Natural killer cell (primary cell): ENCODE data around the gene FGD4. TPM values are rescaled to one million over a fixed set of nuclear protein-coding genes. Genes with fewer than 3 reads are reported as not detected.

Experiments
- ATAC-seq, 3 donors: fragments of 150-1000 bp in 2 of 3; fragments of 200-7000 bp in 1 of 3; cut with Tn5 transposase; 1 replicate in 1 of 3; 2 replicates in 2 of 3; pipeline ENCODE4 v1.10.0; 2021; ENCODE audit warnings: mild to moderate bottlenecking in 2 of 3, moderate library complexity in 2 of 3
- DNase-seq, 2 donors: peaks; one replicate each; pipeline versions ENCODE4 v3.0.0 to v3.0.0-alpha.2; 2013 to 2021; ENCODE audit warnings: mixed read lengths in 1 of 2
- H3K27ac ChIP-seq: one replicate; pipeline ENCODE4 v1.5.1; 2013; ENCODE audit warnings: mild to moderate bottlenecking, low read length
- H3K27me3 ChIP-seq: one replicate; pipeline ENCODE4 v1.6.1; 2013; ENCODE audit warnings: low read length; ENCODE audit not compliant: control insufficient read depth, insufficient read depth
- H3K36me3 ChIP-seq: one replicate; pipeline ENCODE4 v1.6.1; 2013; ENCODE audit warnings: low read length; ENCODE audit not compliant: control insufficient read depth, insufficient read depth
- H3K4me1 ChIP-seq: one replicate; pipeline ENCODE4 v1.6.1; 2013; ENCODE audit warnings: low read length; ENCODE audit not compliant: control insufficient read depth, insufficient read depth
- H3K4me3 ChIP-seq: one replicate; pipeline ENCODE4 v1.5.1; 2013; ENCODE audit warnings: low read length
- H3K9me3 ChIP-seq: one replicate; pipeline ENCODE4 v1.6.1; 2013; ENCODE audit warnings: low read length; ENCODE audit not compliant: control insufficient read depth, insufficient read depth
- H3K27ac Mint-ChIP-seq, 2 donors: one replicate each; pipeline ENCODE4 v1.8.0; 2022; ENCODE audit warnings: mild to moderate bottlenecking in 2 of 2, mixed read lengths in 2 of 2, moderate library complexity in 1 of 2
- H3K27me3 Mint-ChIP-seq, 2 donors: one replicate each; pipeline ENCODE4 v1.8.0; 2022; ENCODE audit warnings: low read depth in 2 of 2, mixed read lengths in 2 of 2
- H3K36me3 Mint-ChIP-seq: one replicate; pipeline ENCODE4 v1.8.0; 2022; ENCODE audit warnings: mixed read lengths
- H3K4me1 Mint-ChIP-seq, 2 donors: one replicate each; pipeline ENCODE4 v1.8.0; 2022; ENCODE audit warnings: mixed read lengths in 2 of 2
- H3K4me3 Mint-ChIP-seq: one replicate; pipeline ENCODE4 v1.8.0; 2022; ENCODE audit warnings: mild to moderate bottlenecking, moderate library complexity, mixed read lengths
- H3K9me3 Mint-ChIP-seq, 2 donors: one replicate each; pipeline ENCODE4 v1.8.0; 2022; ENCODE audit warnings: mixed read lengths in 2 of 2
- WGBS: methylation state at CpG from one replicate; pipeline ENCODE4 v1.1.7; 2013; ENCODE audit warnings: missing lambda C conversion rate; ENCODE audit not compliant: insufficient coverage; 5-methylcytosine and 5-hydroxymethylcytosine counted together
- intact Hi-C: fragments of 100-400 bp; cut with micrococcal nuclease; formaldehyde crosslinking; loops from one replicate; pipeline ENCODE4 v1.14.2; 2022
- total RNA-seq, 4 donors: library from RNA; stranded (reverse); fragments of 120-200 nt in 1 of 4; gene quantifications; one replicate each; pipeline versions ENCODE4 v1.2.3 to v1.2.4, GENCODE V29; 2013 to 2022
- TF ChIP-seq, protein P1 (sequence below): fragments of 200-600 bp; IDR thresholded peaks from one replicate; pipeline ENCODE4 v1.8.0; 2022; ENCODE audit warnings: antibody characterized with exemption

FGD4 gene
- total RNA-seq, 3 donors from 2014 or later (not counting 1 experiment from before 2014, with no cell fraction given): 0.68 to 3.5 (median 2.1) TPM

DNA sequence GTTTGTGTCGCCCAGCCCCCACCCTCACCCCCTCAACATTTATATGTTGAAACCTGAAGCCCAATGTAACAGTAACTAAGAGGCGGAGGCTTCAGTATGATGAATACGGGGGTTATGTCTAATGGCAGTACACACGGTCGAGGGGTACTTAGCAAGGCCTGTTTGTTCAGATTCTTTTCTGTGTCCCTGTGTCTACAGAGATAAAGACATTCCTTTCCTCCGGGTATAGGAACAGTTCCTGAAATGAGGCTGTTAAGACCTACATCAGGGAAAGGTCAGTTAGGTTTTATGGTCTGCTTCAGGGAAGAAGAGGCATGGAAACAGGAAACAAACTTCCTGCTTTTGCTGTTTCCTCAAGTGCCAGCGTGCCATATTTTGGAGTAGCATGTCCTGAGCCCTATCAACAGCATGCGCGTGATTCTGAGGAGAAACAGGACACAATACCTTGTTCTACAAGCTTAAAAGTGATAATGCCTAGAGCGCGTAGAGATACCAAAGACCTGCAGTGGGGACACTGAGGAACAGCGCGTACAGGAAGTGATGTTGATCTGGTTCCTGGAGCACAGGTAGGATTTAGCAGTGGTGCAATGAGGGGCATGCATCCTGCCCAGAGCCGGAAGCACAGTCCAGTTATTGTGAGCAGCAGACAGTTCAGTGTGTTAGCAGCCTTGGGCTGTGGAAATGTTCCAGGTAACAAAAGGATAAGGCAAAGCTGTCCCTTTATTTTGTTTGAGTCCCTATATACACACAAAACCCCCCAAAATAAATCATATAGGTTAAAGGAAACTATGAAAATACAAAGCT lies 47.2 kb downstream of the FGD4 start:
- Histone ChIP-seq H3K9me3 (no peaks in the 10 kb centered on the region), H3K4me3 (no peak overlapping the region), H3K36me3 (no peaks in the 10 kb centered on the region), H3K27ac (no peak overlapping the region), H3K4me1 (no peaks in the 10 kb centered on the region), H3K27me3 (no peaks in the 10 kb centered on the region)
- DNase-seq: no peak
- TF ChIP-seq, protein P1, sequence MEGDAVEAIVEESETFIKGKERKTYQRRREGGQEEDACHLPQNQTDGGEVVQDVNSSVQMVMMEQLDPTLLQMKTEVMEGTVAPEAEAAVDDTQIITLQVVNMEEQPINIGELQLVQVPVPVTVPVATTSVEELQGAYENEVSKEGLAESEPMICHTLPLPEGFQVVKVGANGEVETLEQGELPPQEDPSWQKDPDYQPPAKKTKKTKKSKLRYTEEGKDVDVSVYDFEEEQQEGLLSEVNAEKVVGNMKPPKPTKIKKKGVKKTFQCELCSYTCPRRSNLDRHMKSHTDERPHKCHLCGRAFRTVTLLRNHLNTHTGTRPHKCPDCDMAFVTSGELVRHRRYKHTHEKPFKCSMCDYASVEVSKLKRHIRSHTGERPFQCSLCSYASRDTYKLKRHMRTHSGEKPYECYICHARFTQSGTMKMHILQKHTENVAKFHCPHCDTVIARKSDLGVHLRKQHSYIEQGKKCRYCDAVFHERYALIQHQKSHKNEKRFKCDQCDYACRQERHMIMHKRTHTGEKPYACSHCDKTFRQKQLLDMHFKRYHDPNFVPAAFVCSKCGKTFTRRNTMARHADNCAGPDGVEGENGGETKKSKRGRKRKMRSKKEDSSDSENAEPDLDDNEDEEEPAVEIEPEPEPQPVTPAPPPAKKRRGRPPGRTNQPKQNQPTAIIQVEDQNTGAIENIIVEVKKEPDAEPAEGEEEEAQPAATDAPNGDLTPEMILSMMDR: no peak
- 96% methylated on average over 13 of the region's 14 CpGs for WGBS
- Mint-ChIP-seq H3K27me3 (peaks cover 0 to 3% of the 10 kb centered on the region in 2 donors), H3K27ac (no peak overlapping the region), H3K4me3 (no peak overlapping the region), H3K4me1 (no peaks in the 10 kb centered on the region), H3K36me3 (no peaks in the 10 kb centered on the region), H3K9me3 (no peaks in the 10 kb centered on the region)
- intact Hi-C loops: no loop called here
- no peak for ATAC-seq

DNA sequence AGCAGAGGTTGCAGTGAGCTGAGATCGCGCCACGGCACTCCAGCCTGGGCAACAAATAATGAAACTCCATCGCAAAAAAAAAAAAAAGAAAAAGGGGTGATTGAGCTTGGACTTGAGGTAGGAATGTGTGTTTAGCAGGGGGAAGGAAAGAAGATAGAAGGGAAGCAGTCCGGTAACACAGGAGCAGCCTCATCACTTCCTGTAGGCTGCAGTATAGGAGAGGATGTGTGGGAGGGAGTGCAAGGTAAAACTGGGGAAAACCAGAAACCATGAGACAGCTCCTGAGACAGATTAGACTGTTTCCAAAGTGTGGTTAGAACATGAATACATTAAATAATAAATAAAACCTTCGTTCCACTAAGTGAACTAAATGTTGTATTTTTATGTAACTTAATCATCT lies 49.2 kb downstream of the FGD4 start:
- WGBS: 78% methylated on average over 5 of the region's 6 CpGs
- no peaks in the 10 kb centered on the region for H3K9me3 ChIP-seq
- no peaks in the 10 kb centered on the region for H3K4me1 ChIP-seq
- no peak overlapping the region for H3K4me3 ChIP-seq
- ATAC-seq (no peak), DNase-seq (no peak)
- no peaks in the 10 kb centered on the region for H3K9me3 Mint-ChIP-seq
- no peaks in the 10 kb centered on the region for H3K4me1 Mint-ChIP-seq
- no peaks in the 10 kb centered on the region for H3K27me3 ChIP-seq
- H3K27me3 Mint-ChIP-seq: peaks cover 0 to 3% of the 10 kb centered on the region in 2 donors
- H3K36me3 Mint-ChIP-seq: no peaks in the 10 kb centered on the region
- no peak overlapping the region for H3K4me3 Mint-ChIP-seq
- H3K36me3 ChIP-seq: no peaks in the 10 kb centered on the region
- no peak overlapping the region for H3K27ac ChIP-seq
- intact Hi-C loops: no loop called here
- TF ChIP-seq, protein P1: no peak
- H3K27ac Mint-ChIP-seq: no peak overlapping the region

DNA sequence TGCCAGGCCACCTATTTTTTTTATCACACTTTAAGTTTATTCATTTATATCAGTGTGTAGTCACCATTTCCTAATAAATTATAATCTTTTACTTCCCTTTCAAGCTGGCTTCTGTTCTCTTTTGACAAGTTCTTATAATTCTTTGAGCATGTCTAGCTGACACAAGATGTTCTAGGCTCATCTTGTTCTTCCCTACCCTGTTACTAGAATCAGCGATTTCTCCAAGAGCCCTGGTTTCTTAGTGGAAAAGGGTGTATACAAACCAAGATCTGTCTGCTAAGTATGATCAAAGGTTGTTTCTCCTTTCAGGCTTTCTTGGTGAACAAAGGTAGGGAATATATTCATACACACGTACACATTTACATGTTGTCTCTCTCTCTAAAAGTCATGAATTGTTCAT lies 51.0 kb downstream of the FGD4 start:
- Histone ChIP-seq H3K36me3 (no peaks in the 10 kb centered on the region), H3K27me3 (no peaks in the 10 kb centered on the region), H3K27ac (no peak overlapping the region), H3K4me3 (no peak overlapping the region), H3K4me1 (no peaks in the 10 kb centered on the region), H3K9me3 (no peaks in the 10 kb centered on the region)
- H3K4me1 Mint-ChIP-seq: no peaks in the 10 kb centered on the region
- peaks cover 0 to 3% of the 10 kb centered on the region in 2 donors for H3K27me3 Mint-ChIP-seq
- H3K9me3 Mint-ChIP-seq: no peaks in the 10 kb centered on the region
- no peaks in the 10 kb centered on the region for H3K36me3 Mint-ChIP-seq
- 75% methylated on average over 1 of the region's 2 CpGs for WGBS
- ATAC-seq (no peak), DNase-seq (no peak)
- H3K27ac Mint-ChIP-seq: no peak overlapping the region
- no peak overlapping the region for H3K4me3 Mint-ChIP-seq
- intact Hi-C loops: loop anchor here (10.0 kb wide), 1 partner anchor 64 kb away; no protein-coding TSS in a partner anchor
- TF ChIP-seq, protein P1: no peak
